ENCODE measurements around the gene BGN. TPM values are rescaled to one million over a fixed set of nuclear protein-coding genes. Genes with fewer than 3 reads are reported as not detected.

Gene BGN
- total RNA-seq, 1 donor: 133 TPM

DNA sequence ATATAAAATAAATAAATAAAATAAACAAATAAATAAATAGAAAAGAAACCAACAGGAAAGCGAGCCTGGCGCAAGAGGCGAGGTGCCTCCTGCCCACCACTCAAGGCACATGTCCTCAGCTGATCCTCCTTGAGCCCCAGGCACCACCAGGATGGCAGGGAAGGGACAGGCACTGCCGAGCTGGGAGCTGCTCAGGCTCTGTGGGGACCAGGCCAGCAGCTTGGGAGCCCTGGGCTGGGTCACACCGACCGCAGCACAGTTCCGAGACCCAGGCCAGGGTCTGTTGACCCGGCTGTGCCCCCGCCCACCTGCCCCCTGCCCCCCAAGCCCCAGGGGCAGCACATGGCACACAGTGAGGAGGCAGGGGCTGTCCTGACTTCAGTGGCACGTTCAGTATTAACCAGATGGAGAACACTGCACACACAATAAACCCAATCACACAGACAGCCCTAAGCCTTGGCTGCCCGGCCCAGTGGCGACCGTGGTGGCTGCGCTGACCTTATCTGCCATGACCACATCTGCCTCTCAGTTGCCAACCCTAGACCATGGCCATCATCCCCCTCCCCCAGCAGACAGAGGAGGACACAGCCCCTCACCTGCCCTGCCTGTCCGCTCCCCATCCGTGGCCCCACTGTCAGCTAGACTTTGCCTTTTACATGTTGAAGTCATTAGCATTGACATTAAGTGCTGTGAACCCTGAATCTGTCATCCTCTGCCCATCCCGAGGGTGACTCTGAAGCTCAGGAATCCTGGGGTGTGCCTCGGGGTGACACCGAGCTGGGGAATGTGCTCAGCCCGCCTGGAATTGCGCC lies 46.0 kb upstream of the BGN start:
- DNase-seq (ENCODE audit: low read depth): no peak
- TF ChIP-seq, protein P1, sequence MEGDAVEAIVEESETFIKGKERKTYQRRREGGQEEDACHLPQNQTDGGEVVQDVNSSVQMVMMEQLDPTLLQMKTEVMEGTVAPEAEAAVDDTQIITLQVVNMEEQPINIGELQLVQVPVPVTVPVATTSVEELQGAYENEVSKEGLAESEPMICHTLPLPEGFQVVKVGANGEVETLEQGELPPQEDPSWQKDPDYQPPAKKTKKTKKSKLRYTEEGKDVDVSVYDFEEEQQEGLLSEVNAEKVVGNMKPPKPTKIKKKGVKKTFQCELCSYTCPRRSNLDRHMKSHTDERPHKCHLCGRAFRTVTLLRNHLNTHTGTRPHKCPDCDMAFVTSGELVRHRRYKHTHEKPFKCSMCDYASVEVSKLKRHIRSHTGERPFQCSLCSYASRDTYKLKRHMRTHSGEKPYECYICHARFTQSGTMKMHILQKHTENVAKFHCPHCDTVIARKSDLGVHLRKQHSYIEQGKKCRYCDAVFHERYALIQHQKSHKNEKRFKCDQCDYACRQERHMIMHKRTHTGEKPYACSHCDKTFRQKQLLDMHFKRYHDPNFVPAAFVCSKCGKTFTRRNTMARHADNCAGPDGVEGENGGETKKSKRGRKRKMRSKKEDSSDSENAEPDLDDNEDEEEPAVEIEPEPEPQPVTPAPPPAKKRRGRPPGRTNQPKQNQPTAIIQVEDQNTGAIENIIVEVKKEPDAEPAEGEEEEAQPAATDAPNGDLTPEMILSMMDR (IDR thresholded peaks at IDR 0.05; ENCODE audit: insufficient read depth, low read length): no peak
- no peak overlapping the region for H3K4me3 ChIP-seq (ENCODE audit: low read depth, low read length)

DNA sequence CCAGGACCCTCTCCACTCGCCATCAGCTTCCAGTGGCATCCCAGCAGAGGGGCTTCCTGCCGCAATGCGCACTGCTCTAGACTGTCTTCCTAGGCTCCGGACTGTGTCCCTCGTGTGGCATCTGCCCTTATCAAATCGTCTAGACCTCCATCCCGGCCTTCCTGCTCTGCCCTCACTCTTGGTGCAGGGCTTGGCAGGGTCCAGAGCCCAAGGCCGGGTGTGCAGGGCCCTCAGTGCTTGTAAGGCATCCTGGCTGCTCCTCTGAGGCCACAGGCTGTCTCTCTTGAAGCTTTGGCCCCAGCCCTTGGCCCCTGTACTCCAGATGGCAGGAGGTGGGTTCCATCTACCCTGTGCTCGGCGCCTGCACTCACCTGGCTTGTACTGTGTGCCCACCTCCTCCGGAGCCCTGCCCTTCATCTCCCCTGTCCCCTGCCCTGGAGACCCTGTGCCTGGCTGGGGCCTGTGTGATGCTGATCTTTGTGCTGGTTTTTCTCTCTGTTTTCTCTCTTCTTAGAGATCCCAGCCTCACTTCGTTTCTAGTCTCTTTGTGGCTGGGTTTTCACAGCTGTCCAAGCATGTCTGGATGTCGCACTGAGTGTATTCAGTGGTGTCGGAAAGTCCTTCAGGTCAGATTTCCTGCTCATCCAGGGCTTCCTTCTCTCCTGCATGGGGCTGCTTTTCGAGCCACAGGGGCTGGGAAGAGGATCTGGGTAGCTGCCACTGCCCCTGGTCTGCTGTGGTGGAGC lies 45.2 kb upstream of the BGN start:
- no peak overlapping the region for H3K4me3 ChIP-seq (ENCODE audit: low read depth, low read length)
- DNase-seq (ENCODE audit: low read depth): no peak
- TF ChIP-seq, protein P1 (IDR thresholded peaks at IDR 0.05; ENCODE audit: insufficient read depth, low read length): no peak

DNA sequence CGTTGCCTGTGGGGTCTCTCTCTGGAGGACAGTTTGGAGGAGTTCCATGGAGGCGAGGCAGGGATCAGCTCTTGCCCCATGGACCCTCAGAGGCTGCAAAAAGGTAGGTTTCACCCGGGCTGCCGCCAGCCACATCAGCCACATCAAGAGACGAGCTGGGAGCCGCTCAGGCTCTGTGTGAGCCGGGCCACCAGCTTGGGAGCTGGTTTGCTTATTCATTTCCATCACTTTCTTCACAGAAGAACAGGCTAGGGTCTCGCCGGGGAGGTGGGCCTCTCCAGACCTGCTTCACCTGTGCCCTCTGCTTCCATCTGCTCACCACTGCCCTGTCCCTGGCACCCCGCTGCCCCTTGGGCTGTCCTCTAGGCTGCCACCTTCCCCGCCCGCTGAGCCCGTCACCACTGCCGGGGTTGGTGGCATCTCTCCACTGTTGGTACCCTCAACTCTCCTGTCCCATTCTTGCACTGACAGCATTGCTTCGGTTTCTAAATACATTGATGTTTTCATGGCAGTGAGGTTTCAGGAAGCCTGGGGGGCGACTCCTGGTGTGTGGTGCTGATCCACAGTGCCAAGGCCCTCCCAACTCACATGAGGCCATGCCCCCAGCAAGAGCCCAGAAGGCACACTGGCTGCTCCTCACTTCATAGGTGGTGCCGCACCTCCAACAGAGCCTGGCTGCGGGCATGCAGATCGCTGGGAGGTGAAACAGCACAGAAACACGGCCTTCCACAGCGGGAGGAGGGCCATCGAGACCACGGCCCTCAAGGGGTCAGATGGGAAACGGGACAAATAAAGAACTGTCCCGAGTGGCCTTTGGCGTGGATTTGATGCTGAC lies 44.4 kb upstream of the BGN start:
- no peak overlapping the region for H3K4me3 ChIP-seq (ENCODE audit: low read depth, low read length)
- DNase-seq (ENCODE audit: low read depth): no peak
- TF ChIP-seq, protein P1 (IDR thresholded peaks at IDR 0.05; ENCODE audit: insufficient read depth, low read length): no peak

DNA sequence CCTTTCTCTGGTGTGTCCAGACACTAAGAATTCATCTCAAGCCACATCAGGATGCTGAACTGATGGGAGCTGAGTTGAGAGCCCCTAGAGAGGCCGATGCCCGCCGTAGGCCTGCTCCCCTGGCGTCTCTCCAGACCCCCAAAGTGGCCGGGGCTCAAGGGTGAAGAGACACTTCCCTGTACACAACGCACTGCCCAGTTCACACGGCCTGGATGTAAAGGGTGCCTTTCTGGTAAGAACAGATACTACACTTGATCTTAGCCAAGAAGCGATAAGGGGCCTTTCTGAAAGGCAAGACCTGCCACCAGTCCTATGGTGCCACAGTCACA lies 43.9 kb upstream of the BGN start:
- TF ChIP-seq, protein P1 (IDR thresholded peaks at IDR 0.05; ENCODE audit: insufficient read depth, low read length): no peak
- no peak overlapping the region for H3K4me3 ChIP-seq (ENCODE audit: low read depth, low read length)
- DNase-seq (ENCODE audit: low read depth): no peak

DNA sequence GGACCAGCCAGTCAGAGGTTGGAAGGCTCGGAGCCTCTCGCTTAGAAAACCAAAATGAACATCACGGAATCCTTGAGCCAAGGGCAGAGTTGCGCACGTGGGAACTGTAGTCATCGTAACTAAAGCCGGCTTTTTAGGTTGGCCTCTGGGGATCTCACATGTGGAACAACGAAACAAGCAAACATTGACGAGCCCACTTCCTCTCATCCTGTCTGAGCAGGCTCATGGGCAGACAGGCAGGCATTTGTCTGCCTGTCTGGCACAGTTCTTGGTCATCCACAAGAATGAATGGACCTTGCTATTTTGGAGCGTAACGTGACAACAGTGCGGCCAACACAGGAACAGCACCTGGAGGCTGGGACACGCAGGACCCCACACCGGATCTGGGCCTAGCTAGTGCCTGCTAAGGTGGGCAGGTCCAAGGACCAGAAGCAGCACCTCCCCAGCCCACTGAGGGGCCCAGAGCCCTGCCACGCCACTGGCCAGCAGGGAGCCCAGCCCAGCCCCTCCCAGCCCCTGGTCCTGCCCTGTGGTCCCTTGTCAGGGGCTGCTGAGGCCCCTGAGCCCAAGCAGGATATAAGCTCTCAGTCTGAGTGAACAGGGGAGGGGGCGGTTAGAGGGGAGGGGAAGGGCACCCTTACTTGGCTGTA lies 39.8 kb upstream of the BGN start:
- no peak overlapping the region for H3K4me3 ChIP-seq (ENCODE audit: low read depth, low read length)
- TF ChIP-seq, protein P1 (IDR thresholded peaks at IDR 0.05; ENCODE audit: insufficient read depth, low read length): no peak
- DNase-seq (ENCODE audit: low read depth): no peak

DNA sequence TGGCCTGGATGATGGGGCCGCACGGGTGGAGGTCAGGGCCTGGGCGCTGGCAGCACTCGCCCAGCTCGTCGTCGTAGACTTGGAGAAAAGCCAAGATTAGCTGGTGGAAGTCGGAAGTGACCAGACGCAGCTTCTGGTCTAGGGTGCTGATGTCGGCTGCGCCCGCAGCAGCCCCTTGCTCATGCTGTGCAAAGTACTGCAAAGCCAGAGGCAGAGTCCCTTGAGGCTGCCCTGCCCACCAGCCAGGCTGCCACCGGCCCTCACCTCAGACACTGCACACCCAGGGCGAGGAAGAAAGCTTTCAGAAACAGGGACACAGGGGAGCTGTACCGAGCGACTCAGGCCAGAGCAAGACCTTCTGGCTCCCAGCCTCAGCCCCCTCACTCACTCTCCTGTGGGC lies 39.2 kb upstream of the BGN start:
- TF ChIP-seq, protein P1 (IDR thresholded peaks at IDR 0.05; ENCODE audit: insufficient read depth, low read length): no peak
- no peak for DNase-seq (ENCODE audit: low read depth)
- H3K4me3 ChIP-seq (ENCODE audit: low read depth, low read length): no peak overlapping the region
